ENCODE results near the gene JAK1.

The JAK1 gene

DNA sequence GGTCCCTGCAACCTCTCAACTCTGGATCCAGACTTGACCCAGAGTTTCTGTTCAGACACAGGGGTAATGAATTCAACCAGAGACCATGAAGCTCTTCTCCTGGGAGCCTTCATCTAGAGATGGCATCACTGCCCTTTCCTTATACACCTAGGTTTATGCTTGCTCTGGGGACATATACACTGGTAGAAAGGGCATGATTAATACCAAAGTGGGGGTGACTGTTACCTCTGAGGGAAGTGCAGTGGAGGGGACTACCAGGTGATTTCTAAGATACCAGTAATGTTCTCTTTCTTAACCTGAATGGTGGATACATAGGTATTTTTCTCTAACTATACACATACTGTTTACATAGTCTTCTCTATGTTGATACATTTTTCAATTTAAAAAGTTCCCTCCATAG is 48.4 kb downstream of the JAK1 start:
- peaks cover 5% of the 10 kb centered on the region for H3K4me1 ChIP-seq (ENCODE audit: insufficient read depth, insufficient read length)
- DNase-seq (ENCODE audit: low read depth, low spot score) = no peak
- no peaks in the 10 kb centered on the region for H3K27me3 ChIP-seq (ENCODE audit: insufficient read depth, insufficient read length)
- TF ChIP-seq ZNF274 (IDR thresholded peaks at IDR 0.05; ENCODE audit: low read depth, low read length) = no peak
- no peak for TF ChIP-seq YY1 (IDR thresholded peaks at IDR 0.05; ENCODE audit: insufficient read depth, insufficient read length)
- no peak for TF ChIP-seq SUZ12 (IDR thresholded peaks at IDR 0.05; ENCODE audit: extremely low read depth, insufficient read depth, insufficient read length)
- no peak overlapping the region for H3K4me3 ChIP-seq (ENCODE audit: insufficient read length, low read depth)
- H3K9me3 ChIP-seq (ENCODE audit: insufficient read depth, low read length) = no peaks in the 10 kb centered on the region
- H3K9ac ChIP-seq (ENCODE audit: insufficient read length, low read depth) = no peak overlapping the region
- no peaks in the 10 kb centered on the region for H3K36me3 ChIP-seq (ENCODE audit: insufficient read depth, insufficient read length, low read length)

DNA sequence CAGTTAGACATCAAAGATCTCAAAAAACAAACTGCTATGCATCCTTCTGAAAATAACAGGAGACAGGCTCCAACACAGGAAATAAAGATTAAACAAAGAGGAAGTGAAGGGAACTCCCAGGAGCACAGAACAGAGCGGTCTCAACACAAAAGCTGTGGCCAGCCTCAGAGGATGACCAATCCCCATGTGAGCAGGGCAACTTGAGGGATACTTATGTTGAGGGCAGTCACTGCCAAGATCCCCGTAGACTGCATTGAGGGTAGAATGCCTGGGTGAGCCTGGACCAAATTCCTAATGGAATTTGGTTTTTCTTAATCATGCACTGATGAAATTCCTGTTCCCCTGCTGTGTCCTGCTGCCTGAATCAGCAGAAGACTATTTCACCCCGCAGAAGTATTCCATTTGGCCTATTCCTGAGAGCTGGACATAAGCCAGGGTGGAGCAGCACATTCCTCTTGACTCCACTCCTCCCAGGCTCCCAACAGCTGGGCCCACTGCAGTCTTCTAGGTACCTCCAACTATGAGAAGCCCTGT is 49.0 kb downstream of the JAK1 start:
- no peak for TF ChIP-seq ZNF274 (IDR thresholded peaks at IDR 0.05; ENCODE audit: low read depth, low read length)
- TF ChIP-seq YY1 (IDR thresholded peaks at IDR 0.05; ENCODE audit: insufficient read depth, insufficient read length) = no peak
- no peak for TF ChIP-seq SUZ12 (IDR thresholded peaks at IDR 0.05; ENCODE audit: extremely low read depth, insufficient read depth, insufficient read length)
- no peak for DNase-seq (ENCODE audit: low read depth, low spot score)
- Histone ChIP-seq H3K4me1 (ENCODE audit: insufficient read depth, insufficient read length) (peaks cover 5% of the 10 kb centered on the region), H3K9ac (ENCODE audit: insufficient read length, low read depth) (no peak overlapping the region), H3K9me3 (ENCODE audit: insufficient read depth, low read length) (no peaks in the 10 kb centered on the region), H3K4me3 (ENCODE audit: insufficient read length, low read depth) (no peak overlapping the region), H3K27me3 (ENCODE audit: insufficient read depth, insufficient read length) (no peaks in the 10 kb centered on the region), H3K36me3 (ENCODE audit: insufficient read depth, insufficient read length, low read length) (no peaks in the 10 kb centered on the region)

DNA sequence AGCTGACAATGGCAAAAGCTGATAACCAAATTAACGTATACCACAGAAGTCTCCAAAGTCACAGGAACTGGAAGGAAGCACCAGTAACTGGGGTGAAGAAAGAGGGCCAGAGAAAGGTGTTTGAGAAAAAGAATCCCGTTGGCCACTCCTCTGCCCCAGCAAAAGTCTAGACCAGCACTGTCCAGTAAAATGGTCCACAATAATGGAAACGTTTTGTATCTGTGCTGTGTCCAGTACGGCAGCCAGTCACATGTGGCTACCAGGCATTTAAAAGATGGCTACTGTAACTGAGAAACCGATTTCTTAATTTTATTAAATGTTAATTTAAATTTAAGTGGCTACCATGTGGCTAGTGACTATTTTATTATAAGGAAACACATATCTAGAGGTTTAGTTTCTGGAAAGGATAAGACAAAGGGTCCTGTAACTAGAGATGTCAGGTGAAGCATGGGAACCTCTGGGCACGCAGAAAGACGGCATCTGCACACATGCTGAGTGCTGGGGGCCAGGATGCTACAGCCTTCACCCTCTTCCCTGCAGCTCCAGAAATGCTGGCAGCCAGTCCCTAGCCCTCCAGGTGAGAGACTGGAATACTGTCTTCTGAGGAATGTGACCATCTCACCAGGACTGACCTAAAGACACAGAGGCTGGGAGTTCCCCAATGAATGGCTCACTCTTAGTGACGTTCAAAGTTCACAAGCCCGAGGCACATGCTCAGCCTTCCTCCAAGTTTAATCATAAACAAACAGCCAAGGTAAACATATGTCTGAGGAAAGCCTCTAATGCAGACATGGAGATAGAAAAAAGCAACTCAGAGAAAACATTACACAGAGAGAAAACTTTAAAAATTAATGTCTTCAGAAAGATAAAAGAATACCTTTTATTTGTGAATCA is 50.7 kb downstream of the JAK1 start:
- no peak overlapping the region for H3K4me3 ChIP-seq (ENCODE audit: insufficient read length, low read depth)

DNA sequence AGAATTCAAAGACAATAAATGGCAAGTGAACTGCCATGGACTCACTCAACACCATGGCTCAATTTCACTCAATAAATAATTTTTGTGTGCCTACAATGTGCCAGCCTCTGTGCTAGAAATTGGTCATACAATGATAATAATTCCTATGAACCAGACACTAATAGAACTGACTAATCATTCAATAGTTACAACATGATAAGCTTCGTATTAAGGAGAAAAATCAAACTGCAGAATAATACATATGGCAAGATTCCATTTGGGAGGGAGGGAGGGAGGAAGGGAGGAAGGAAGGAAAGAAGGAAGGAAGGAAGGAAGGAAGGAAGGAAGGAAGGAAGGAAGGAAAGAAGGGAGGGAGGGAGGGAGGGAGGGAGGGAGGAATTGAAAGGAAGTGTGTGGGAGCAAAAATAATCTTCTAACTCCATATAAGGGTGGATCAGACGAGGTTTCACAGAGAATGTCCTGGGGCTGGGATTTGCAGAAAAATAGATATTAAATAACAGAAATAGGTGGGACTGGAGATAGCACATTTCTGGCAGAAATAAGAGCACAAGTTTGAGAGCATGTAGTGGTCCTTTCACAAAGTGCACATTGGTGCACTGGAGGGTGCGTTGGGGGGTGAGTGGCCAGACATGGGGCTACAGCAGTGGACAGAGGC is 52.9 kb downstream of the JAK1 start:
- H3K9ac ChIP-seq (ENCODE audit: insufficient read length, low read depth) = no peak overlapping the region
- no peak for DNase-seq (ENCODE audit: low read depth, low spot score)
- no peak overlapping the region for H3K4me3 ChIP-seq (ENCODE audit: insufficient read length, low read depth)
- H3K9me3 ChIP-seq (ENCODE audit: insufficient read depth, low read length) = no peaks in the 10 kb centered on the region
- H3K36me3 ChIP-seq (ENCODE audit: insufficient read depth, insufficient read length, low read length) = no peaks in the 10 kb centered on the region
- H3K4me1 ChIP-seq (ENCODE audit: insufficient read depth, insufficient read length) = peaks cover 5% of the 10 kb centered on the region
- TF ChIP-seq SUZ12 (IDR thresholded peaks at IDR 0.05; ENCODE audit: extremely low read depth, insufficient read depth, insufficient read length) (no peak), YY1 (IDR thresholded peaks at IDR 0.05; ENCODE audit: insufficient read depth, insufficient read length) (no peak), ZNF274 (IDR thresholded peaks at IDR 0.05; ENCODE audit: low read depth, low read length) (no peak)
- no peaks in the 10 kb centered on the region for H3K27me3 ChIP-seq (ENCODE audit: insufficient read depth, insufficient read length)

More for the DNA sequence above, 50.7 kb downstream of the JAK1 start:
- H3K4me1 ChIP-seq (ENCODE audit: insufficient read depth, insufficient read length) = peaks cover 5% of the 10 kb centered on the region
- H3K36me3 ChIP-seq (ENCODE audit: insufficient read depth, insufficient read length, low read length) = no peaks in the 10 kb centered on the region
- no peaks in the 10 kb centered on the region for H3K27me3 ChIP-seq (ENCODE audit: insufficient read depth, insufficient read length)
- H3K9ac ChIP-seq (ENCODE audit: insufficient read length, low read depth) = no peak overlapping the region
- DNase-seq (ENCODE audit: low read depth, low spot score) = no peak
- H3K9me3 ChIP-seq (ENCODE audit: insufficient read depth, low read length) = no peaks in the 10 kb centered on the region
- TF ChIP-seq YY1 (IDR thresholded peaks at IDR 0.05; ENCODE audit: insufficient read depth, insufficient read length) (no peak), SUZ12 (IDR thresholded peaks at IDR 0.05; ENCODE audit: extremely low read depth, insufficient read depth, insufficient read length) (no peak), ZNF274 (IDR thresholded peaks at IDR 0.05; ENCODE audit: low read depth, low read length) (no peak)

DNA sequence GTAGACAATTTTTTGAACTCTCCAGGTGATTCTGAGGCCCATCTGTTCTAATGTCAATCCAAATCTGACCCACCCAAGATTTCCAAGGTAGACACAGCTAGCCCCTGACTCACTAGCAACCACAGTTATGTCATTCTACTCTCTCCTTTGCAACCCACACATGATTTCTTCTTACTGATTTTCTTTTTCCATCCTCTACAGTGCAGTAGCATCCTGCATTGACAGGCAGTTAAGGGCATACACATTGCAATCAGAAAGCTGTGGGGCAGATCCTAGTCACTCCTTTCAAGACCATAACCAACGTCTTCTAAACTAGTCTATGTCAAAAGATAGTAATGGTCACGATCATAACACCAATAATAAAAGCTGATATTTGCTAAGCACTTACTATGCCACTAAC is 54.2 kb downstream of the JAK1 start:
- no peaks in the 10 kb centered on the region for H3K27me3 ChIP-seq (ENCODE audit: insufficient read depth, insufficient read length)
- no peak overlapping the region for H3K9ac ChIP-seq (ENCODE audit: insufficient read length, low read depth)
- no peak for DNase-seq (ENCODE audit: low read depth, low spot score)
- H3K9me3 ChIP-seq (ENCODE audit: insufficient read depth, low read length) = no peaks in the 10 kb centered on the region
- H3K36me3 ChIP-seq (ENCODE audit: insufficient read depth, insufficient read length, low read length) = no peaks in the 10 kb centered on the region
- no peak overlapping the region for H3K4me3 ChIP-seq (ENCODE audit: insufficient read length, low read depth)
- no peak for TF ChIP-seq ZNF274 (IDR thresholded peaks at IDR 0.05; ENCODE audit: low read depth, low read length)
- no peak for TF ChIP-seq SUZ12 (IDR thresholded peaks at IDR 0.05; ENCODE audit: extremely low read depth, insufficient read depth, insufficient read length)
- no peak for TF ChIP-seq YY1 (IDR thresholded peaks at IDR 0.05; ENCODE audit: insufficient read depth, insufficient read length)
- peaks cover 4% of the 10 kb centered on the region for H3K4me1 ChIP-seq (ENCODE audit: insufficient read depth, insufficient read length)

DNA sequence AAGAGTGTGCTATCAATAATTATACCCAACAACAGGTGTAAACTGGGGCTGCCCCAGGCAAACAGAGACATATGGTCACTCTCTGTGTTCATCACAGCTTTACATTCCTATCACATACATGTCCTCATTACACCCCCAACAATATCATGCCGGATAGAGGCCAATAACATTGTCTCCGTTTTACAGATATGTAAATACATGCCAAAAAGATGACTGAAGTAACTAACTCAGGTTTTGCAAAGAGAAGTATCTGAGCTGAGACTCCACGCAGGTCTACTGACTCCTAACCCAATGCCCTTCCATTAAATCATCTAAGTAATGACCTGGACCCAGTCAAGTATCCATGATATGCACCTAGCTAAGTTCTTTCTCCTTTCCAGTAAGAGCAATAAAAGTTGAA is 55.0 kb downstream of the JAK1 start:
- H3K4me1 ChIP-seq (ENCODE audit: insufficient read depth, insufficient read length) = peaks cover 4% of the 10 kb centered on the region
- no peak overlapping the region for H3K9ac ChIP-seq (ENCODE audit: insufficient read length, low read depth)
- no peak overlapping the region for H3K4me3 ChIP-seq (ENCODE audit: insufficient read length, low read depth)
- no peaks in the 10 kb centered on the region for H3K27me3 ChIP-seq (ENCODE audit: insufficient read depth, insufficient read length)
- DNase-seq (ENCODE audit: low read depth, low spot score) = no peak
- no peaks in the 10 kb centered on the region for H3K36me3 ChIP-seq (ENCODE audit: insufficient read depth, insufficient read length, low read length)
- TF ChIP-seq ZNF274 (IDR thresholded peaks at IDR 0.05; ENCODE audit: low read depth, low read length) (no peak), SUZ12 (IDR thresholded peaks at IDR 0.05; ENCODE audit: extremely low read depth, insufficient read depth, insufficient read length) (no peak), YY1 (IDR thresholded peaks at IDR 0.05; ENCODE audit: insufficient read depth, insufficient read length) (no peak)
- H3K9me3 ChIP-seq (ENCODE audit: insufficient read depth, low read length) = no peaks in the 10 kb centered on the region

DNA sequence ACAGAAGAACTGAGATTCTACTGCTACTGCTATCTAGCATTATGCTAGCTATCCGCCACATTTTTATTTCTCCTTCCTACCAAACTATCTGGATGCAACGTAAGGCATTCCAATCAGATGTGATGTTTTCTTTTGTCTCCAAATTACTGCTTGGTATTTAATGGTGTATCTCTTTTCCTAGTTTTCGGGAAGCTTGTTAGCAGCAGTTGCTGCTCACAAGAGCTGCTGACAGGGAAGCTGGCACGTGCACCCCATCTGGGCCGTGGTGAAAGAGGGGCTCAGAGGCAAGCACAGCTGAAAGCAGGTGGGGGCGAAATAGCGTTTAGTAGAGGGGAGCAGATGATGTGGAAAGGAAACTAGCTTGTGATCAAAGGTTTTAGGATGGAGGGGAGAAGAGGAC is 57.3 kb downstream of the JAK1 start:
- no peak for DNase-seq (ENCODE audit: low read depth, low spot score)
- Histone ChIP-seq H3K4me1 (ENCODE audit: insufficient read depth, insufficient read length) (no peaks in the 10 kb centered on the region), H3K36me3 (ENCODE audit: insufficient read depth, insufficient read length, low read length) (no peaks in the 10 kb centered on the region), H3K4me3 (ENCODE audit: insufficient read length, low read depth) (no peak overlapping the region), H3K9ac (ENCODE audit: insufficient read length, low read depth) (no peak overlapping the region), H3K9me3 (ENCODE audit: insufficient read depth, low read length) (no peaks in the 10 kb centered on the region), H3K27me3 (ENCODE audit: insufficient read depth, insufficient read length) (no peaks in the 10 kb centered on the region)
- no peak for TF ChIP-seq YY1 (IDR thresholded peaks at IDR 0.05; ENCODE audit: insufficient read depth, insufficient read length)
- no peak for TF ChIP-seq SUZ12 (IDR thresholded peaks at IDR 0.05; ENCODE audit: extremely low read depth, insufficient read depth, insufficient read length)
- no peak for TF ChIP-seq ZNF274 (IDR thresholded peaks at IDR 0.05; ENCODE audit: low read depth, low read length)

Data from NT2/D1 (cell line).